Smooth muscle cell (in vitro differentiated cells): ENCODE measurements around the gene RASGRP4. TPM values are rescaled to one million over a fixed set of nuclear protein-coding genes. Genes with fewer than 3 reads are reported as not detected.

Experiments
- DNase-seq: peaks from one replicate; lab custom pipeline; 2025; ENCODE audit not compliant: unreplicated experiment; lab: John Stamatoyannopoulos, UW
- H2AFZ ChIP-seq: fragments of 200-600 bp; sonication (generic); 2 replicates; pipeline ENCODE4 v1.6.0; 2016; ENCODE audit warnings: antibody characterized with exemption, low read depth, mild to moderate bottlenecking
- H3F3A ChIP-seq: fragments of 200-600 bp; sonication (generic); 2 replicates; pipeline ENCODE4 v1.6.0; 2017; ENCODE audit warnings: antibody characterized with exemption, low read depth
- H3K27ac ChIP-seq: fragments of 200-600 bp; sonication (generic); 2 replicates; pipeline ENCODE4 v1.5.1; 2016; ENCODE audit warnings: low read depth, mild to moderate bottlenecking
- H3K27me3 ChIP-seq: fragments of 200-600 bp; sonication (generic); 2 replicates; pipeline ENCODE4 v1.6.1; 2016; ENCODE audit warnings: low read depth, mild to moderate bottlenecking
- H3K36me3 ChIP-seq: fragments of 200-600 bp; sonication (generic); 2 replicates; pipeline ENCODE4 v1.5.1; 2016; ENCODE audit warnings: low read depth
- H3K4me1 ChIP-seq: fragments of 200-600 bp; sonication (generic); 2 replicates; pipeline ENCODE4 v1.5.1; 2016; ENCODE audit warnings: low read depth
- H3K4me2 ChIP-seq: fragments of 200-600 bp; sonication (generic); 2 replicates; pipeline ENCODE4 v1.6.0; 2016; ENCODE audit warnings: mild to moderate bottlenecking
- H3K4me3 ChIP-seq: fragments of 200-600 bp; sonication (generic); 2 replicates; pipeline ENCODE4 v1.5.1; 2016; ENCODE audit warnings: mild to moderate bottlenecking
- H3K79me2 ChIP-seq: fragments of 200-600 bp; sonication (generic); 2 replicates; pipeline ENCODE4 v1.6.0; 2016; ENCODE audit warnings: low read depth, mild to moderate bottlenecking
- H3K9ac ChIP-seq: fragments of 200-600 bp; sonication (generic); 2 replicates; pipeline ENCODE4 v1.6.0; 2016; ENCODE audit warnings: low read depth
- H3K9me3 ChIP-seq: fragments of 200-600 bp; sonication (generic); replicated peaks from 2 replicates; pipeline ENCODE4 v1.5.1; 2016; ENCODE audit warnings: low read depth
- H4K20me1 ChIP-seq: fragments of 200-600 bp; sonication (generic); 2 replicates; pipeline ENCODE4 v1.6.0; 2016; ENCODE audit warnings: low read depth
- WGBS: methylation state at CpG from one replicate; pipeline ENCODE4 v1.1.7; 2016; ENCODE audit warnings: low lambda C conversion rate; 5-methylcytosine and 5-hydroxymethylcytosine counted together
- polyA plus RNA-seq: library from polyadenylated mRNA; unstranded; fragments of >200 nt; fragmentation: Nextera tagmentation; extraction: Ambion mirVana; gene quantifications from 2 replicates; pipeline ENCODE4 v1.2.1, GENCODE V29; 2016
- total RNA-seq: library from RNA; depleted of rRNA; stranded (reverse); fragments of >200 nt; gene quantifications from 2 replicates; pipeline ENCODE4 v1.2.3, GENCODE V29; 2014
- TF ChIP-seq, protein P1 (sequence below): fragments of 200-600 bp; sonication (generic); IDR thresholded peaks from 2 replicates; pipeline ENCODE4 v1.5.1; 2017; ENCODE audit warnings: borderline replicate concordance, mild to moderate bottlenecking, antibody characterized with exemption; ENCODE audit not compliant: insufficient read depth, poor library complexity, severe bottlenecking

The RASGRP4 gene
- total and polyA plus RNA-seq, 2 experiments from 2014 or later = not detected

GRCh38 chr19:38442736-38443135 lies 16.7 kb upstream of the RASGRP4 start:
- Histone ChIP-seq H3F3A (no peaks in the 10 kb centered on the region), H3K9ac (no peak overlapping the region), H3K79me2 (no peaks in the 10 kb centered on the region), H3K9me3 (no peaks in the 10 kb centered on the region), H2AFZ (no peak overlapping the region), H3K4me2 (no peak overlapping the region), H3K27me3 (no peaks in the 10 kb centered on the region), H4K20me1 (no peaks in the 10 kb centered on the region), H3K27ac (no peak overlapping the region), H3K4me1 (no peaks in the 10 kb centered on the region), H3K4me3 (no peak overlapping the region), H3K36me3 (no peaks in the 10 kb centered on the region)
- no peak for DNase-seq
- TF ChIP-seq, protein P1, sequence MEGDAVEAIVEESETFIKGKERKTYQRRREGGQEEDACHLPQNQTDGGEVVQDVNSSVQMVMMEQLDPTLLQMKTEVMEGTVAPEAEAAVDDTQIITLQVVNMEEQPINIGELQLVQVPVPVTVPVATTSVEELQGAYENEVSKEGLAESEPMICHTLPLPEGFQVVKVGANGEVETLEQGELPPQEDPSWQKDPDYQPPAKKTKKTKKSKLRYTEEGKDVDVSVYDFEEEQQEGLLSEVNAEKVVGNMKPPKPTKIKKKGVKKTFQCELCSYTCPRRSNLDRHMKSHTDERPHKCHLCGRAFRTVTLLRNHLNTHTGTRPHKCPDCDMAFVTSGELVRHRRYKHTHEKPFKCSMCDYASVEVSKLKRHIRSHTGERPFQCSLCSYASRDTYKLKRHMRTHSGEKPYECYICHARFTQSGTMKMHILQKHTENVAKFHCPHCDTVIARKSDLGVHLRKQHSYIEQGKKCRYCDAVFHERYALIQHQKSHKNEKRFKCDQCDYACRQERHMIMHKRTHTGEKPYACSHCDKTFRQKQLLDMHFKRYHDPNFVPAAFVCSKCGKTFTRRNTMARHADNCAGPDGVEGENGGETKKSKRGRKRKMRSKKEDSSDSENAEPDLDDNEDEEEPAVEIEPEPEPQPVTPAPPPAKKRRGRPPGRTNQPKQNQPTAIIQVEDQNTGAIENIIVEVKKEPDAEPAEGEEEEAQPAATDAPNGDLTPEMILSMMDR = no peak
- 95% methylated on average over 7 of the region's 9 CpGs for WGBS

DNA sequence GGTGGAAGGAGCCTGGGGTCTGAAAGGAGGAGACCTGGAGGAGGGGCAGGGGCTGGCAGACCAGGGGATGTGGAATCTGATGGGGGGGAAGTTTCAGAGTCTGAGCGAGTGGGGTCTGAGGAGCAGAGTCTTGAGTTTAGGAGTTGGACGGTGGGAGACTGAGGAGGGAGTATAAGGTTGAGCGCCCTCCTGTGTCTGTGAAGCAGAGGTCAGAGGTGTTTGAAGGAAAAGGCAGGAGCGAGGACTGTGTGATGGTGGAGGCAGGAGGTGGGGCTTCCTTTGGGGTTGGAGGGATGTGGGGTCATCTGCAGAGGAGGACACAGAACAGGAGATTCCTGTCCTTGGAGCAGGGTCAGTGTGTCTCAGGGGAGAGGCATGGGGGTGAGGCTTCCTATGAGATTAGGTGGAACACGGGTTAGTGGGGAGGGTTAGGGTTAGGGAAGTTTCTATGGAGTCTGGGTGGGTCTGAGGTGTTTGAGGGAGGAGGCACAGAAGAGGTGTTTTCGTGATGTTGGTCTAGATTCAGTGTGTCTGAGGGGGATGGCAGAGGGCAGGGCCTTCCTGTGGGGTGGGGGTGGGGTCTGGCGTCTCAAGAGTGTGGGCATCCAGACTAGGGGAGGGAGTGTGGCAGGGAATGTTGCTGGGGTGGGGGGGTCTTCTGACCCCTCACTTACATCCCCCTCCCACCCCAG lies 15.8 kb upstream of the RASGRP4 start:
- H2AFZ ChIP-seq = no peak overlapping the region
- DNase-seq = no peak
- H3K27ac ChIP-seq = no peak overlapping the region
- WGBS = 60% methylated on average over 7 of the region's 7 CpGs
- no peaks in the 10 kb centered on the region for H3K79me2 ChIP-seq
- no peaks in the 10 kb centered on the region for H3K9me3 ChIP-seq
- TF ChIP-seq, protein P1 = no peak
- H3K4me3 ChIP-seq = no peak overlapping the region
- no peak overlapping the region for H3K4me2 ChIP-seq
- no peaks in the 10 kb centered on the region for H3K36me3 ChIP-seq
- H3K27me3 ChIP-seq = no peaks in the 10 kb centered on the region
- H3F3A ChIP-seq = no peaks in the 10 kb centered on the region
- no peaks in the 10 kb centered on the region for H3K4me1 ChIP-seq
- H4K20me1 ChIP-seq = no peaks in the 10 kb centered on the region
- H3K9ac ChIP-seq = no peak overlapping the region

DNA sequence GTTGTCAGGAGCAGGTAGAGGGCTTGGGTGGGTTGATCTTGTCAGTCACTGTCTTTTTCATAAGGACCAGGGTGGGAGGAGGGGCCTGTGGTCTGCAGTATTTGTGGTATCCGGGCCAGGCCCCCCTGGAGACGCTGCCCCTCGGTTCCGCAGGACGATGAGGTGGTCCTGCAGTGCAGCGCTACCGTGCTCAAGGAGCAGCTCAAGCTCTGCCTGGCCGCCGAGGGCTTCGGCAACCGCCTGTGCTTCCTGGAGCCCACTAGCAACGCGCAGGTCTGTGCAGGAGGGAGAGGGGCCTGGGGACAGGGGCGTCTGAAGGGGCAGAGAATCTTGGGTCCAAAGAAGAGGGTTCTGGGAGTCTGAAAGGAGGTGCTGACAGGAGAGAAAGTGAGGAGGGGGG lies 14.6 kb upstream of the RASGRP4 start:
- Histone ChIP-seq H2AFZ (no peak overlapping the region), H3K4me2 (no peak overlapping the region), H3K4me1 (no peaks in the 10 kb centered on the region), H4K20me1 (no peaks in the 10 kb centered on the region), H3F3A (no peaks in the 10 kb centered on the region), H3K4me3 (no peak overlapping the region), H3K9ac (no peak overlapping the region), H3K79me2 (no peaks in the 10 kb centered on the region), H3K9me3 (no peaks in the 10 kb centered on the region), H3K36me3 (no peaks in the 10 kb centered on the region), H3K27ac (no peak overlapping the region), H3K27me3 (no peaks in the 10 kb centered on the region)
- 93% methylated on average over 12 of the region's 14 CpGs for WGBS
- DNase-seq = no peak
- TF ChIP-seq, protein P1 = no peak

DNA sequence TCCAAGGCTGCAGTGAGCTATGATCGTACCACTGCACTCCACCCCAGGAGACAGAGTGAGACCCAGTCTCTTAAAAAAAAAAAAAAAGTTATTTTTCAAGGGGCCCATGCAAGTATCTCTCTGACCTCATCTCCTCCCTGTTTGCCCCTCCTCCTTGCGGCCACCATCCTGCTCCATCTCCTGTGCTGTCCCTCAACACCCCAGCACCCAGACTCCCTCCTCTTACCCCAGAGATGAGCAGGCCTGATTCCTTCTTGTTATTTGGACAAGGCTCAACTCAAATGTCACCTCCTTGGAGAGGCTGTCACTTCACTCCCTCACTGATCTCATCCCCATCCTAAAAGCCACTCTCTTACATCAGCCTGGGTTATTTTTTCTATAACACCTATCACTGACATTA lies 11.9 kb upstream of the RASGRP4 start:
- no peak overlapping the region for H2AFZ ChIP-seq
- WGBS = 96% methylated on average over 2 of the region's 2 CpGs
- H3K9ac ChIP-seq = no peak overlapping the region
- H3K9me3 ChIP-seq = no peaks in the 10 kb centered on the region
- no peaks in the 10 kb centered on the region for H3F3A ChIP-seq
- no peak for DNase-seq
- H4K20me1 ChIP-seq = no peaks in the 10 kb centered on the region
- no peaks in the 10 kb centered on the region for H3K79me2 ChIP-seq
- H3K36me3 ChIP-seq = no peaks in the 10 kb centered on the region
- H3K4me1 ChIP-seq = peaks cover 6% of the 10 kb centered on the region
- H3K27ac ChIP-seq = no peak overlapping the region
- no peak overlapping the region for H3K4me3 ChIP-seq
- no peak overlapping the region for H3K4me2 ChIP-seq
- peaks cover 14% of the 10 kb centered on the region for H3K27me3 ChIP-seq
- TF ChIP-seq, protein P1 = no peak
